NCI-H1930 (cell line): ENCODE results near the gene SETD1A.
A peak's percentile ranks its signal among the peaks of the same experiment; 100 is the strongest.

Source experiments
- DNase-seq, 2 experiments: peaks; one replicate each; lab custom pipeline; 2025; lab: John Stamatoyannopoulos, UW

The SETD1A gene

DNA sequence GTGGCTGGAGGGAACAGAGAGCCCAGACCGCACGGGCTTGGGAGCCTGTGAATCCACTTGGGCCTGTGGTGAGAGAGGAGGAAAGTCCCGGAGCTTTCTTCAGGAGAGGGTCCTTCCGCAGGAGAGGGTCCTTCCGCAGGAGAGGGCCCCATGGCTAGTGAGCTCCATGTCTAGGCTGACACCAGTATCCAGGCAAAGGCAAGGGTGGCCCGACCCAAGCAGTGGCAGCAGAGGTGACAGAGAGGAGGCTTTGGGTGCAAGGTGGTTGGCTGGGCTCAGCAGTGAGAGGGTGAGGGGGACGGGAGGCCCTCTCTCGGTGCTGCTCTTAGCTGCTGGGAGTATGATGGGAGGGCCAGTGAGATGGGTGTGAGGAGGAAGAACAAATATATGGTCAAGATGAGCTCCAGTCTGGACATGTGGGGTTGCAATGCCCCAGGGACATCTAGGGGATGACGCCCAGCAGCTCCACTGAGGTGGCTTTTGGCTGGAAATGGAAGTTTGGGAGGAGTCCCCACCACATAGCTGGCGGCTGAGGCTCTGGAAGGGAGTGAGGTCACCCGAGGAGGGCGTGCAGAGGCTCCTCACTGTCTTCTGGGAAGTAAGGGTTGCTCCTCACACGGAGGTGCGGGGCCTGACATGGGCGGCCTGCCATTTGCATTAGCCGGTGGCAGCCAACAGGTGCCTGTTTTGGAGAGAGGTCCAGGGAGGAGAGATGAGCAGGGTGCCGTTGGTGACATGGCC, 25.2 kb downstream of the SETD1A start:
- no peak for DNase-seq

DNA sequence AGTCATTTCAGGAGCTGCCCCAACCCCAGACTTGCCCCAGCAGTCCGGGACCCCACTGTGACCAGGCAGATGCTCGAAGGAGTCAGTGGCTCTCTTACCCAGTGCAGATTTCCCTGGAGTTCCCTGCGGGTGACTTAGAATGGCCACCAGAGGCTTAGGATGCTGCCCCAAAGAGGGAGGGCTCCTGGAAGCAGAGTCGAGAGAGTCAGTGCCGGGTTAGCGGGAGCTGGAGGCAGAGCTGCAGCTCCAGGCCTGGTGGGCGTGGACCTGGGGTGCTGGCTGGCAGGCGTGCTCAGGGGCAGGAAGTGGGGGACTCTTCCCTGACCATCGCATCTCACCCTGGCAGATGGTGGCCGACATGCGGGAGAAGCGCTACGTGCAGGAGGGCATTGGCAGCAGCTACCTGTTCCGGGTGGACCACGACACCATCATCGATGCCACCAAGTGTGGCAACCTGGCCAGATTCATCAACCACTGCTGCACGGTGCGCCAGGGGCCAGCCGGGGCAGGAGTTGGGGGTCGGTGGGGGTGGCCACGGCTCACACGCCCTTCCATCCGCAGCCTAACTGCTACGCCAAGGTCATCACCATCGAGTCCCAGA, 25.8 kb downstream of the SETD1A start:
- DNase-seq: no peak

DNA sequence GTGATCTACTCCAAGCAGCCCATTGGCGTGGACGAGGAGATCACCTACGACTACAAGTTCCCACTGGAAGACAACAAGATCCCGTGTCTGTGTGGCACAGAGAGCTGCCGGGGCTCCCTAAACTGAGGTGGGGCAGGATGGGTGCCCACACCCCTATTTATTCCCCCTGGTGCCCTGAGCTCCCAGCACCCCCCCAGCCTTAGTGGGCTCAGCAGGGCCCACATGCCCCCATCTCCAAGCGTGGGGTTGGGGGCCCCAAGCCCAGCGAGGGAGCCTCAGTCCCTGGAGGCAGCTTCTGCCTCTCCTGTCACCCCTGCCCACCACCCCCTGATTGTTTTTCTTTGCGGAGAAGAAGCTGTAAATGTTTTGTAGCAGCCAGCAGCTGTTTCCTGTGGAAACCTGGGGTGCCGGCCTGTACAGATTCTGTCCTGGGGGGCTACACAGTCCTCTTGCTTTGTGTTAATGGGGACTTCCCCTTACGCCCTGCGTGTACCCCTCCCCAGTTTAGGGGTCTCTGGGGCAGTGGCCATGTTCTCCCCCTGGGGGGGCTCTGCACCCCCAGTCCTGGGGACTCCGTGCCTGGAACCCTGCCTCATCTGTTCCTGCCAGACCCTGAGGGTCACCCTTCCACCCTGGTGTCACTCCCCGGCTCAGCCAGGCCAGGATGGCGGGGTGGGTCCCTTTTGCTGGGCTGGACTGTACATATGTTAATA, 26.5 kb downstream of the SETD1A start:
- DNase-seq: no peak

- DNase-seq: peak; percentile 68 to 83
Measured at GRCh38 chr16:30984669-30985400, 27.3 kb downstream of the SETD1A start, which contains the start of gene HSD3B7. Gene HSD3B7, plus strand, starts transcription at chr16:30985207. Its CDS starts 452 bp downstream, at chr16:30985659.

- DNase-seq: peak; percentile 17 to 27
Measured at GRCh38 chr16:30985401-30986128, 28.0 kb downstream of the SETD1A start.

- no peak for DNase-seq
Measured at GRCh38 chr16:30986129-30986991, 28.8 kb downstream of the SETD1A start.

DNA sequence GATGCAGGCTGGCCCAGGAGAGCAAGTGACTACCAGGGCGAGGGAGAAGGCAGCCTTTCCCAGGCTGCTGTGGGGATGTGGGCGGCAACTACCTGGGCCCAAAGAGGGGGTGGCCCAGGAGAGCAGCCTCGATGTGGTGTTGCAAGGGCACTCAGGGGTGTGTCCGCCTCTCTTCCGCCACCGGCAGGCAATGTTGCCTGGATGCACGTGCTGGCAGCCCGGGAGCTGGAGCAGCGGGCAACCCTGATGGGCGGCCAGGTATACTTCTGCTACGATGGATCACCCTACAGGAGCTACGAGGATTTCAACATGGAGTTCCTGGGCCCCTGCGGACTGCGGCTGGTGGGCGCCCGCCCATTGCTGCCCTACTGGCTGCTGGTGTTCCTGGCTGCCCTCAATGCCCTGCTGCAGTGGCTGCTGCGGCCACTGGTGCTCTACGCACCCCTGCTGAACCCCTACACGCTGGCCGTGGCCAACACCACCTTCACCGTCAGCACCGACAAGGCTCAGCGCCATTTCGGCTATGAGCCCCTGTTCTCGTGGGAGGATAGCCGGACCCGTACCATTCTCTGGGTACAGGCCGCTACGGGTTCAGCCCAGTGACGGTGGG, 30.1 kb downstream of the SETD1A start:
- DNase-seq: no peak

DNA sequence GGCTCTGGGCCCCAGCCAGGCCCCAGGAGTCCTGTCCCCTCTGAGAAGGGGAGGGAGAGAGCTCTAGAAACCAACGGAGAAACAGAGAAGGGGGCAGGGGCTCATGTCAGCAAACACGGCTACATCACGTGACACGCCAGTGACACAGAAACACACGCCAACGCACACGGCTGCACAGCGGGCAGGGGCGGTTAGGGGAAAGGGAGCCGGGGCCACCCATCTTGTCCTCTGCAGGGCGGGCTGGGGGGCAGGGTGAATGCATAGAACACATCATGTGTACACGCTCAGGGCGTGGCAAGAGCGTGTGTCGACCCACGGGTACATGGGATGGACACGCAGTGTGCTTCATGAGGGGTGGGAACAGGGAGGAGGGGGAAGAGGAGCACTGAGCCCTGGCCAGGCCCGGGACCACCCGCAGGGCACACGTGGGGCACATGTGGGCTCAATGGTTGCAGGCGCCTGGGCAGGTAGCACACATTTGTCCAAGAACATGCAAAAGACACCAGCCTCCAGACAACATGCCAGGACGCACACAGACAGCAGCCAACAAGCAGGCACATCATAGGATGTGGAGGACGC, 32.0 kb downstream of the SETD1A start:
- DNase-seq: no peak

GRCh38 chr16:30990105-30990504, 32.6 kb downstream of the SETD1A start:
- no peak for DNase-seq

DNA sequence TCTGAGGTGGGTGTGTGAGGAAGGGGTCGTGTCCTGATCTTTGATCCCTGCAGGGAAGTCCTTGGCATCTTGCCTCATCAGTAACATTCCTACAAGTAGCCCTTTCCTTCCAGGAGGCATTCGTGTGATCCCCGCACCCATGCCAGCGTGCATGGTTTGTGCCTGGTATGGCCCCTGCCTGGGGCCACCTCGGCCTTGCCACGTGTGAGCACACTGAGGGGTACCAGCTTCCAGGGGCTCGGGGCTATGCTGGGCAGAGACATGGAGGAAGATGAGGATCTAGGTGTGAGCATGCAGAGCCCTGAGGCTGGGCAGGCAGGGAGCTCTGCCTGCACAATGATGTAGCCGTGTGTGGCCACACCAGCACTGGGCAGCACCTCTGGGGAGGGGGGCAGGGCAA, 33.5 kb downstream of the SETD1A start:
- no peak for DNase-seq

DNA sequence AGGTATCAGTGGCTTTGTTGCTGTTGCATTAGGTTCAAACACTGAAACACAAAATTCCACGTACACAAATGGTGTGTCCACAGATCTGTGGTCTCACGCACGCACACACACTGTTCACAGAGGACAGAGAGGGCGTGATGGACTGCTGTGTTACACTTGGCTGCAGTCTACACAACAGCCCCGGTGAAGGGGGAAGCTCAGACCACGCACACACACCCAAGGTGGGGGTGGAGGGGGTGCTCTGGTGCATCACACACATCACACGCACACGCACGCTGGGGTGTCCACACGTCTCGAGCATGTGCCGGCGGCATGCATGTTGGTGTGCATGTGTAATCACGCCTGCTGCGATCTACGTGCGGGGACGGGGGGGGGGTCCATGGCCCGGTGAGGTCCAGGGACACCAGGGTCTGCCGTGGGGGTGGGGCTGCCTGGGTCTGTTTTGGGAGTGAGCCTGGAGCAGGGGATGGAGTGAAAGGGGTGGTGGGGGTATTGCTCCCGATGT, 34.8 kb downstream of the SETD1A start:
- DNase-seq: no peak

- DNase-seq: no peak
Measured at GRCh38 chr16:30992931-30993816, 35.6 kb downstream of the SETD1A start.

DNA sequence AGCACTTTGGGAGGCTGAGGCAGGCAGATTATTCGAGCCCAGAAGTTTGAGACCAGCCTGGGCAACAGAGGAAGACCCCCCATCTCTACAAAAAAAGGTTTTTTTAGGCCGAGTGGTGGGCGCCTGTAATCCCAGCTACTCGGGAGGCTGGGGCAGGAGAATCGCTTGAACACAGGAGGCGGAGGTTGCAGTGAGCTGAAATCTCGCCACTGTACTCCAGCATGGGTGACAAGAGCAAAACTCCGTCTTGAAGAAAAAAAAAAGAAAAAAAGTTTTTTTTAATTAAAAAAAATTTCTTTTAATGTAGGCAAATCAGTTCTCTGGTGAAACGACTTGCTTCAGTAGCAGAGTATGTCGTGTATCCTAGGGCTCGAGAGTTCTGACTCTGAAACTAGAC, 38.4 kb downstream of the SETD1A start:
- DNase-seq: no peak

GRCh38 chr16:30996324-30996984, 38.9 kb downstream of the SETD1A start:
- DNase-seq: no peak

DNA sequence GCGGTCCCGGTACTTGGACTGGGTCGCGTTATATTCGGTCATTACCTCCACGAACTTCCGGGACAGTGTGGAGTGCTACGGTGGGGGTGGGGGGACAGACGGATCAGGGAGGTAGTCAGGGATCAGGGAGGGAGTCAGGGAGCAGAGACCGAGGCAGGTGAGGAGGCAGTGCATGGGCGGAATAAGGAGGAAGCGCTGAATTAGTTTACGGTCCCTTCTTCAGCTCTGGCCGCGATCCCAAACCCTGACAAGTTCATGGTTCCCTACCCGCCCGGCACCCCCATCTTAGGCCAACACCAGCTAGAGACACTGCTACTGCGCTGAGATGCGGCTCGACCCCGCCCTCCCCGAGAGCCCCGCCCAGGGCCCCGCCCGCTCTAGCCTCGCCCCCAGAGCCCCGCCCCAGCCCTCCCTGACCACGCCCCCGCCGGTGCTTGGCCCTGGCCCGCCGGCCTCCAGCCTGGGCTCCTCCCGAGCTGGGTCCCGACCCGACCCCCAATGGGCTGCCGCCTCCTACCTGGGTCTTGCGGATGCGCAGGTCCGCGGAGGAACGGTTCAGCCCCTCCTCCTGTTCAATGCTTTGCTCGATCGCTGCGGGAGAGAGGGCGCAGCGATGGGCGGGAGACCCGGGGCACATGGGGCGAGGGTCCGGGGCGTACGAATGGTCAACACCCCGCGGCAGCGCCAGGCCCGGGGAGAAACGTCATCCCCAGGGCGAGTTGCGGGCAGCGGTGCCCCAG, 39.6 kb downstream of the SETD1A start:
- DNase-seq: no peak

- no peak for DNase-seq
Measured at GRCh38 chr16:30997725-30998711, 40.5 kb downstream of the SETD1A start.
